Endometrium (tissue), 2 donors: Measurements from ENCODE around the gene BPIFB1.

Experiments used
- FAIRE-seq: peaks from 2 replicates; lab custom pipeline; 2012; peaks lifted over from hg19 to GRCh38; lab: Jason Lieb, UNC
- donor health status: control.
- donor health status: control.

BPIFB1 gene

DNA sequence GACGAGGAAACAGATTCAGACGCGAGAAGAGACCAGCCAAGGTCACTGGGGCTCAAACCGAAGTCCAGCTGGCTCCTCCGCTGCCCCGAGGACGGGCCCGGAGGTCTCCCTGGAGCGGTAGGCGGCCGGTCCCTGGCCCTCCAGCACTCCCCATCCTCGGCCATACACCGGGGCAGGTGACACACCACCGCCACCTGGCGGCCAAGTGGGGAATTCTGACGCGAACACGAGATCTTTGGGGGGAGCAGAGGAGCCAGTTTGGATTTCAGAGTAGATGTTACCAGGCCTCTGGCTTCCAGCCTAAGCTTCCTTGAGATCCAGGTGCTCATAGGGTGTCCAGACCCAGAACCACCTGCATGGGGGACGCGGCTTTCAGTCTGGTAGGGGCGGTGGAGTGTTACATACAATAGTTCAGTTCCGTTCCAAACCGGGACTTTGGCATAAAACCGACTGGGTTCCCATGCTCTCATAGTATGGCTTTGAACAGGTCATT is 16.1 kb downstream of the BPIFB1 start:
- no peak for FAIRE-seq

GRCh38 chr20:33301192-33301930 is 18.3 kb downstream of the BPIFB1 start:
- no peak for FAIRE-seq

- no peak for FAIRE-seq
Measured at GRCh38 chr20:33303595-33303994, 20.6 kb downstream of the BPIFB1 start.

GRCh38 chr20:33304046-33304445 is 21.0 kb downstream of the BPIFB1 start:
- FAIRE-seq, result no peak

DNA sequence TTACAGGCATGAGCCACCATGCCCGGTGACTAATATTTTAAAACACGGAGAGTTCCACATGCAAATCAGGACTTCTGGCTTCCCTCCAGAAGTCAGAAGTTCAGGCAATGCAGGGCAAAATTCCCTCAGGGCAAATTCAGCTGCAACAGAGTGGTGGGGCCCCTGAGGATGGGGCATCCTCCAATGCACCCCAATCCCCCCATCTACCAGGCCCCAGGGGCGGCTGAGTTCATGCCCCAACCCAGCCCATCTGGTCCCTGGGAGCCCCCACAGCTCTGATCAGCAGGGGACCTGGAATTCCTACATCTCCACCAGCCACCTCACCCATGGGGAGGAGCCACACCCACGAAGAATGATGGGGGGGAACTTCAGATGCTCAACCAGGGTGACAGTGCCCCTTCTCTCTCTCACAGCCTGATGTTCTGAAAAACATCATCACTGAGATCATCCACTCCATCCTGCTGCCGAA is 22.6 kb downstream of the BPIFB1 start:
- FAIRE-seq, result no peak

GRCh38 chr20:33306228-33306627 is 23.2 kb downstream of the BPIFB1 start:
- no peak for FAIRE-seq

- FAIRE-seq, result no peak
Measured at GRCh38 chr20:33306807-33307206, 23.8 kb downstream of the BPIFB1 start.

DNA sequence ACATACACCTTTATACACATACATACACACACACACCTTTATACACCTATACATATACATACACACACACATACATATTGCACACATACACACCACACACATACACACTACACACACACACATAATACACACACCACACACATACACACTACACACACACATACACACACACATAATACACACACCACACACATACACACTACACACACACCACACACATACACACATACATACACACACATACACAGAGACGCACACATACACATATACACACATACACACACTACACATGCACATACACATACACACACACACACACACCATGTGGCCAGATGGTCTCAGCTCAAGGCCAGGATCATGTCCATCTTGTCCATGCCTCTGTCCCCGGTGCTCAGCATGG is 25.7 kb downstream of the BPIFB1 start:
- no peak for FAIRE-seq

- FAIRE-seq, result no peak
Measured at GRCh38 chr20:33309631-33310030, 26.6 kb downstream of the BPIFB1 start.

DNA sequence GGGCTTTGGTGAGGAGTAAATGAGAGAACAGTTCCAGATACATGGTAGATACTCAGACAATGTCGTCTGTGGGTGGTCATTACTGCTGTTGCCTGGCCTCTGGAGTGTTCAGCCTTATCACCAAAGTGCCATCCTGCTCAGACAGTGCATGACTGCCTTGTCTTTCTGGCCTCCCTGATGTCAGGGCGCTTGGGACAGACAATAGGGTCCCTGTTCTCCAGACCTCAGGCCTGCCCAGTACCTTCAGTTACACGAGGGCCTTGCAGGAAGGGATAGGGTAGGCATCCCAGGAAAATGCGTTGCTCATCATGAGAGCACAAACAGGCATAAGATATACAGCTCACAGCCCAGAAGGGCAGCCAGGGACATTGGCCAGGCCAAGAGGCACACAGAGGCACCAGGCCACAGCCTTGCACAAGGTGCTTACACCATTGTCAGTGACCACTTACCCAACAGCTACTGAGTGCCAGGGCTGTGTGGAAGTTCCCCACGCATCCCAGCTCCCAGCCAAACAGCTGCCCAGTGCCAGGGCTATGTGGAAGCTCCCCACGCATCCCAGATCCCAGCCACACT is 27.4 kb downstream of the BPIFB1 start:
- FAIRE-seq, result no peak

DNA sequence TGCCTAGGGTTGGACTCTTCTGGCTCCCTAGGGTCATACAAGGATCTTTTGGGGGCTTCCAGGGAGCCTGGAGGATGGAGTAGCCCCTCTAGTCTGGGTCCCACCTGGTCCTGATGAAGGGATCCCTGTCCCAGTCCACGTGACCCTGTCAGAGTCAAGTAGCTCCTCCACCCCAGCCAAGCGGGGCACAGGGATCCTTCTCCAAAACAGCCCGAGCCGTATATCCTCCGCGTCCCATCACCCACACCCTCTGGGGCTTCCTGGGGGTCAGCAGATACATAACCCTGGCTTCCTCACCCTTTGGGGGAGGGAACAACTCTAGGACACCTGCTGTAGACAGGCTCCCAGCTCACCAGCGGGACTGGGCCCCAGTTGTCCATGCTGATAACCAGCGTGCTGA is 28.0 kb downstream of the BPIFB1 start:
- FAIRE-seq, result no peak

DNA sequence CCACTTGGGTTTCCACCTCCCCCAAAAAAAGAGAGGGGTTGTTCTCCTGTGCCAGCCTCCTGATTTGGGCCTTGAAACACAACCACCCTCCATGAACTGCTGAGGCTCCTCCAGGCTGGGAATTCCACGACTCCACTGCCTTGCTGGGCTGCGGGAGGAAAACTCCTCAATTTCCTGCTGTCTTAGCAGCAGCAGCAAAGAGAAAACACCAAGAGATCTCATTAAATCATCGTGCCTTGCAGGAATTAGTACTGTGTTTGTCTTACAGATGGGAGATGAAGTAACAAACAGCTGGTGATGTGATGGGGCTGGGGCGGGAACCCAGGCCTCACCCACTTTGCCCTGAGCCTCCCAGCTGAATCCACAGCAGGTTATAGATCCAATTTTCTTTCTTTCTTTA is 29.0 kb downstream of the BPIFB1 start:
- no peak for FAIRE-seq

DNA sequence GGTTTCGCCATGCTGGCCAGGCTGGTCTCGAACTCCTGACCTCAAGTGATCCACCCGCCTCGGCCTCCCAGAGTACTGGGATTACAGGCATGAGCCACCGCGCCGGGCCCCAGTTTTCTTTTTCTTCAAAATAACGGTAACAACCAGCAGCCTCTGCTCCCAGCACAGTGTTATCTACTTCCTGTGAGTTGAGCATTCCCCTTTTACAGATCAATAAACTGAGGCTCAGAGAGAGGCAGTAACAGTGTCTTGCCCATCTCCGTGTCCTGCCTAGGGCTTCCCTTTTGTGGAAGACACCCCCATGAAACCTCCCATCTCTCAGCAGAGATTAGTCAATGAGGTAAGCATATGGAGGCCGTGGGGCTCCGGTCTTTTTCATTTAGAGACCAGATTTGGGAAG is 29.6 kb downstream of the BPIFB1 start:
- FAIRE-seq, result no peak

- FAIRE-seq, result no peak
Measured at GRCh38 chr20:33313686-33314314, 30.8 kb downstream of the BPIFB1 start.

GRCh38 chr20:33316343-33316742 is 33.3 kb downstream of the BPIFB1 start:
- FAIRE-seq, result no peak

GRCh38 chr20:33316958-33317357 is 33.9 kb downstream of the BPIFB1 start:
- no peak for FAIRE-seq

- no peak for FAIRE-seq
Measured at GRCh38 chr20:33317424-33318095, 34.5 kb downstream of the BPIFB1 start.

GRCh38 chr20:33318096-33318429 is 35.0 kb downstream of the BPIFB1 start:
- FAIRE-seq, result no peak

- no peak for FAIRE-seq
Measured at GRCh38 chr20:33320006-33320405, 37.0 kb downstream of the BPIFB1 start.

DNA sequence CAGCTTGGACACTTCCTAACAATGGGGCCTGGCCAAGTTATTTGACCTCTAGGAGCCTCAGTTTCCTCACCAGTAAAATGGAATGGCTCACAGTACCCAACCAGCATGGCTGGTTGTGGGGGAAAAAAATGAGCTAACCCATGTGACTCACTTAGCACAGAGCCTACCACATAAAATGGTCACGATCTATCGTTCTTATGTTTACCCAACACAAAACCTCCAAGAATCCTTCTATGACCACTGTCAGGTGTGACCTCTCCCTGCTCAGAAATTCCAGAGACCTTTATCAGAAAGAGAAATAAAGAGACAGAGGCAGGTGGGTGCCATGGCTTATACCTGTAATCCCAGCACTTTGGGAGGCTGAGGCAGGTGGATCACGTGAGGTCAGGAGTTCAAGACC is 39.4 kb downstream of the BPIFB1 start:
- no peak for FAIRE-seq

DNA sequence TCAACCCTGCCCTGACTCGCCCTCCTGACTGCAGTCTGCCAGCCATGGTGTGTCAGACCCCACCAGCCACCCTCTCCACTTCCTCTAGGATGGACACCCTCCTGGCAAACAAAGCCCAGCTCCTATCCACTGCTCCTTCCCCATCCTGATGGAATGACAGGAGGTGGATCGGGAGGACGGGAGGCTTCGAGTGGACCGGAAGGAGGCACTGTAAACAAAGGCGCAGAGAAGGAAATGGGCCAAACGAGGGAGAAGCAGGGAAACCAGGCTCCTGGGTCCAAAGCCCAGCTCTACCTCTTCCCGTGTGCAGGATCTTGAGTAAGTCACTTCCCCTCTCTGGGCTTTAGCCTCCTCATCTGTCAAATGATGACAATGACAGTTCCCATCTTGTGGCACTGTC is 40.2 kb downstream of the BPIFB1 start:
- no peak for FAIRE-seq

DNA sequence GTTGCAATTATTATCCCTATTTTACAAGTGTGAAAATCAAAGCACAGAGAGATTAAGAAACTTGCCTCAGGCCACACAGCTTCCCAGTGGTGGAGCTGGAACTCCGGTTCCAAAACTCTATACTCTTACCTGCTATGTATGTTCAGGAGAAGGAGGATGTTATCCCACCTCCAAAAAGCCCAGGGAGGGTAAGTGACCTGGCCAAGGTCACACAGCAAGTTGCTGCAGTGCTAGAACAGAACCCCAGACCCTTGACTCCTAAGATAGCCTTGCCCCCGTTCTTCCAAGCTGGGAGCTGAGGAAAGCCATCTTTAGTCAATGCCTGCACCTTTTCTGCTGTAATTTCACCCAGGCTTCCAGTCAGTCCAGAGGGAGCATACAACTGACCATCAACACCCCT is 42.3 kb downstream of the BPIFB1 start:
- FAIRE-seq, result no peak
